ENCODE results near the gene ZNF417.
"Not testable (repeated sequence)": the region's sequence is repeated elsewhere in the genome, so short reads cannot be mapped to it uniquely, and the experiment has no call there.

ZNF417 gene

GRCh38 chr19:57916168-57916995 lies at the start of gene ZNF417:
TSS of gene ZNF417 (minus strand) at chr19:57916592. CDS start at chr19:57916411, 181 bp downstream.
- DNase-seq (ENCODE audit: low spot score), result peak; percentile 92

GRCh38 chr19:57964761-57965160 lies 48.4 kb upstream of the ZNF417 start:
- DNase-seq (ENCODE audit: low spot score), result no peak

GRCh38 chr19:57961785-57962184 lies 45.4 kb upstream of the ZNF417 start:
- no peak for DNase-seq (ENCODE audit: low spot score)

DNA sequence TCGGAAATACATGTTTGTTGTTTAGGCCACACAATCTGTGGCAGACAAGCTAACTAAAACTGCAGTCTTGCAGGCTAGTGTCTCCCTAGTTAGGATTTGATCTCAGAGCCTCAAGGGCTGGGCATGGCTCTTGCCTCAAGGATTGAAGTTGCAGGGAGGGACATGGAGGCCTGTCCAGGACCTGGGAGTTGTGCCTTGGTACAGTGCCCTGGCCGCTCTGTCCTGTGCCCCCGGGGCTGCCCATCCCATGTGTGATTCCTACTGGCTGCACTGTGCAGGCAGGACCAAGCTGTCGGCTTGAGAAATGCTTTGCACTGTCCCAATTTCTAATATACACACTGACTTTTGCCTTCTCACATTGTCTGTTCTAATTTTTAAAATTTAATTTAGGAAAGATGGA lies 38.6 kb upstream of the ZNF417 start:
- no peak for DNase-seq (ENCODE audit: low spot score)

DNA sequence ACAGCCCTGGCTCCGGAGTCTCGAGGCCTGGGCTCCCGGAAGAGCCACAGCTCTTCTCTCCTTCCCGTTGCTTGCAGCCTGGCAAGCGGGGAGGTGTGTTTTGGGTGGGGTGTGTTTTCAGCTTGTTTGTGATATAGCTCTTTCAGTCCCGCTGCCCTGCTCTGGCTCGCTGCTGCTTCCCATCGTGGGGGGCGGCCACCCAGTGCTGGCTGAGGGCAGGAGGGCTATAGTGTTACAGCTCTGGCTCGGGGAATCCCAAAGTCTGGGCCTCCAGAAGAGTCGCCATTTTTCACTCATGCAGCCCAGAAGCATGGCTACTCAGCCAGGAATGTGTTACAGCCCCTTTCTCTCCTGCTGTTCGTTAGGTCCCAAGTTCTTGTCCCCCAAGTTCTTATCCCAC lies 33.3 kb upstream of the ZNF417 start:
- no peak for DNase-seq (ENCODE audit: low spot score)

- DNase-seq (ENCODE audit: low spot score), result no peak
Observed at GRCh38 chr19:57949296-57949695, 32.9 kb upstream of the ZNF417 start.

- peak; percentile 98 for DNase-seq (ENCODE audit: low spot score)
Observed at GRCh38 chr19:57947419-57948134, 31.2 kb upstream of the ZNF417 start, which contains the start of gene ZNF256. TSS of gene ZNF256 (minus strand) at chr19:57947706. CDS start at chr19:57947474, 232 bp downstream.

- DNase-seq (ENCODE audit: low spot score), result no peak
Observed at GRCh38 chr19:57947088-57947418, 30.7 kb upstream of the ZNF417 start.

DNA sequence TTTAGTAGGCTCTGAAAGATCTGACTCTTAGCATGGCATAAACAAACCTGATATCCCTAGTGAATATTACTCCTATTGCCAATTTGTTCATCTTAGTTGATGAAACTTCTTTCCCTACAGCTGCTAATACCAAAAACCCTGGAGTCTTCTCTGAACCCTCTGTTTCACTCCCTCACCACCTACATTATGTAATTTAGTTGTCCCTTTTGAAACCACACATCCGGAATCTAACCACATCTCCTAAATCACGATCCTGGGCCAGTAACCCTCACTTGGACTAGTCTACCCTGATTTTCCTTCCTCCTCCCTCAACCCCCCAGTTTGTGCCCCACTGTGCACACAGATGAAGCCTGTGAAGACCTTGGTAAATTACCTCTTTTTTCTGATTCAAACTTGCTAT lies 29.9 kb upstream of the ZNF417 start:
- no peak for DNase-seq (ENCODE audit: low spot score)

DNA sequence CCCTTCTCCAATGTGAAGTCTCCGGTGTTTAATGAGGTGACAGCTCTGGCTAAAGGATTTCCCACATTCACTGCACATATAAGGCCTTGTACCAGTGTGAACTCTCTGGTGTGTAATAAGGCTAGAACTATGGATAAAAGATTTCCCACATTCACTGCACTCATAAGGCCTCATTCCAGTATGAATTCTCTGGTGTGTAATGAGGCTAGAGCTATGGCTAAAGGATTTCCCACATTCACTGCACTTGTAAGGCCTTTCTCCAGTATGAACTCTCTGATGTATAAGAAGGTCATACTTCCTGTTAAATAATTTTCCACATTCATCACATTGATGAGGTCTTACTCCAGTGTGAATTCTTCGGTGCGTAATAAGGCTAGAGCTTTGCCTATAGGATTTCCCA lies 25.2 kb upstream of the ZNF417 start:
- no peak for DNase-seq (ENCODE audit: low spot score)

DNA sequence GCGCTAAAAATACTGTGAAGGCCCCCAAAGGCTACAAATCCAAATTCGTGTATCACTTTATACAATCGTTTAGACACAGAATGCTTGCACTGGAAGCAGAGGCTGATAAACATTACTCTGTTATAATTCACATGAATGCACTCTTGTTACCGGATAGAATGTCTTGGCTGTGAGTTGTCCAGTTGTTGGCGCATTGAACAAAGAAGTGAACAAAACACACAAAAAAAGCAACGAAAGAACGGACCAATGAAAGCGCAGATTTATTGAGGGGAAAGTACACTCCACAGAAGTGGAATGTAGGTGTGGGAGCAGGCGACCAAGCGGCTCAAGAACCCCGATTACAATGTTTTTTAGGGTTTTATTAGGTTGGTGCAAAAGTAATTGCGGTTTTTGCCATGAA lies 19.3 kb upstream of the ZNF417 start:
- DNase-seq (ENCODE audit: low spot score), result no peak

DNA sequence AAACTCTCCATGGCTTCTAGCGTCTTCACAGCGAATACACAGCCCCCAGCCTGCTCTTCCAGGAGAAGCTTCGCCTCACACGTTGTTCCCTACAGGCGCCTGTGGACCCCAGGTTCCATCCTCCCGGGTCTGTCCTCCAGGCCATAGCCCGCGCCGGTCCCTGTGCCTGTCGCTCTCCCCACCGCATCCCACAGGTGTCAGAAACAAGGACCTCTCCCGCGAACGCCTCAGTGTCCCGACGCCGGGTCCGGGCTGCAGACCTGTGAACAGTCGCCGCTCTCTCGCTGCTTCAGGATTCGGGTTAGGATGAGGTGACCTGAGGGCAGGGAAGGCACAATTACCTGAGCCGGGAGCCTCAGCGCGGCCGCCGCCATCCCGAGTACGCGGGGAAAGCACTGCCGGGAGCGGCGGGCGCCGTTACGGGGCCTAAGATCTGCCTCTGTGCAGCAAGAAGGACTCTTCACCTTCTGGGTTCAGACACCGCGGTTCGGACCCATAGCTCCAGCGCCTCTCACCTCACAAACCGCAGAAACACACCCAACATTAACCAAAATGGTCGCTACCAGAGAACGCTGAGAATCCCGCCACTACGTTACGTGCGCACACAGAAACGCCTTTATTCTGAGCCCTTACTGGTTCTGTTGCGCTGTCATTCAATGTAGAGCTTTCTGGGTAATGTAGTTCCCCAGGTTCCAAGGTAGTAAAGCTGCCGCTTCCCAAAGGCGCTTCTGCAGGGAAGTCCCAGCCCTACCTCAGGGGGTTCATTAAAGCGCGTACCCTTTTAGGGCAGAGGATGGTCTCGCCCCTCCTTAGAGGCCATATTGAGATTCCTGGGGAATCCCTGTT lies 18.7 kb upstream of the ZNF417 start, which contains the start of gene ZNF418:
Gene ZNF418 (minus strand): TSS at position 583 of the 846 bp plus-strand sequence. CDS start 1,580 bp downstream, outside the sequence.
- peak; percentile 77 for DNase-seq (ENCODE audit: low spot score)

DNA sequence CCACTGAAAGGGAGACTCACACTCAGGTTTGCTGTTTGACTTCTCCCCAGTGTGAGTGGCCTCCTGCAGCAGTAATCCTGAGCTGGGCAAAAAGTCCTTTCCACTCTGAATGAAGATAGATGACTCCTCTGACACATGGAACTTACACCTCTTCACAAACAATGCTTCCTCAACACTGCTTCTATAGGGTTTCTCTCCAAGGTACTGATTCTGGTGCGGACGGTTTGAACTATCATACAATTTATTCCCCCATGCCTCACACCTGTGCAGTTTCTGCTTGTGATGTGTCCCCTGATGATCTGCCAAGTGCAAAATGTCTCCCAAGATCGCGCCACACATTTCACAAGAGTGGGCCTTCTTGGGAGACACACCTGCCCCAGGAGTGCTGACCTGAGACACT lies 11.2 kb upstream of the ZNF417 start:
- no peak for DNase-seq (ENCODE audit: low spot score)

GRCh38 chr19:57914531-57914930 lies 1.9 kb downstream of the ZNF417 start:
- DNase-seq (ENCODE audit: low spot score), result no peak

- no peak for DNase-seq (ENCODE audit: low spot score)
Observed at GRCh38 chr19:57907394-57907793, 9.0 kb downstream of the ZNF417 start.

- no peak for DNase-seq (ENCODE audit: low spot score)
Observed at GRCh38 chr19:57905258-57905657, 11.1 kb downstream of the ZNF417 start.

- DNase-seq (ENCODE audit: low spot score), result no peak
Observed at GRCh38 chr19:57903618-57904184, 12.7 kb downstream of the ZNF417 start.

DNA sequence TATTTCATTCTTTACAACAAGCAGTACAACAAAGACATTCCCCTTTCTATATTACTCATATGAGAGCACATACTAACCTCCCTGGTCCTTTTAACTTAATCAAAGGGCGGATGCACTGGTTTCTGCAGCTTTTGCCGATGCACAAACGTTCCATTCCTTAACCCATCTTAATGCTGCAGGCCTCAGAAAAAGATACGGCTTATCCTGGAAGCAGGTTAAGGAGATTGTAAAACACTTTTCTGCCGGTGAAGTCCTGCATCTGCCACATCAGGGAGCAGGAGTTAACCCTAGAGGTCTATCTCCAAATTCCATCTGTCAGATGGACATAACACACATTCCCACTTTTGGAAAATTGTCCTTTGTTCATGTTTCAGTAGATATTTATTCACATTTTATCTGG lies 16.1 kb downstream of the ZNF417 start:
- DNase-seq (ENCODE audit: low spot score), result no peak

- DNase-seq (ENCODE audit: low spot score), result not testable (repeated sequence)
Observed at GRCh38 chr19:57890706-57891105, 25.7 kb downstream of the ZNF417 start.

DNA sequence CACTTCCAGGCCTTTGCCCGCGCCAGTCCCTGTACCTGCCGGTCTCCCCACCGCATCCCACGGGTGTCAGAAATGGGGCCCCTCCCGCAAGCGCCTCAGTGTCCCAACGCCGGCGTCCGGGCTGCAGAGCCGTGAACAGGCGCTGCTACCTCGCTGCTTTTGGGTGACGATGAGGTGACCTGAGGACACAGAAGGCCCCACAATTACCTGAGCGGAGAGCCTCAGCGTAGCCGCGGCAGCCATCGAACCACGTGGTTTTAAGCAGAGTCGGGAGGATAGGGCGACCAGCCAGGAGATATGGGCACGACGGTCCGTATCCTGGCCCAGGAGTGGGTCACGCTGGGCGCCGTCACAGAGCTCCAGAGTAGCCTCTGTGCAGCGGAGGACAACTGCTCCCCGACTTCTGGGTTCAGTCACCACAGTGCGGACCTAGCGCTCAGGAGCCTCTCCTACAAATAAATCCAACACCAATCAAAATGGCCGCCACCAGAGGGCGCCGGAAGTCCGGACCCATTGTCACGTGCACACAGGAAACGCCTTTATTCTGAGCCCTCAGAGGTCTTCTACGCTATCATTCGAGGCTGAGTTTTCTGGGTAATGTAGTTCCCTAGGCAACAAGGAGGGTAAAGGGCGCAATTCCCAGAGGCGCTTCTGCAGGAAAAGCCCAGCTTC lies 27.7 kb downstream of the ZNF417 start, which contains the start of gene ZNF814:
Gene ZNF814 (minus strand): TSS at position 478 of the 672 bp plus-strand sequence. CDS start 235 bp downstream, at position 243.
- peak; percentile 94 for DNase-seq (ENCODE audit: low spot score)

- DNase-seq (ENCODE audit: low spot score), result peak; percentile 10
Observed at GRCh38 chr19:57888107-57888559, 28.3 kb downstream of the ZNF417 start.
